ENCODE measurements around the gene C3. TPM values are rescaled to one million over a fixed set of nuclear protein-coding genes. Genes with fewer than 3 reads are reported as not detected.

Gene C3
- polyA plus RNA-seq, 1 experiment = 1.8 TPM

- CTCF ChIA-PET = no interaction called here
- no peak for TF ChIP-seq CTCF (IDR thresholded peaks at IDR 0.05; ENCODE audit: low read depth, low read length)
- Histone ChIP-seq H3K27ac (ENCODE audit: low read depth, low read length) (no peak overlapping the region), H3K27me3 (ENCODE audit: control insufficient read depth, insufficient read depth, low read length) (no peaks in the 10 kb centered on the region), H3K9me3 (ENCODE audit: control insufficient read depth, insufficient read depth, low read length) (no peaks in the 10 kb centered on the region; the same call in 1 of the 2 replicates), H3K4me3 (ENCODE audit: low read depth, low read length) (no peak overlapping the region)
- POLR2A ChIA-PET = no interaction called here
- DNase-seq (ENCODE audit: low read depth, low spot score) = no peak
Observed at GRCh38 chr19:6734096-6734696, 13.7 kb upstream of the C3 start.

- POLR2A ChIA-PET = no interaction called here
- no peak for DNase-seq (ENCODE audit: low read depth, low spot score)
- H3K27ac ChIP-seq (ENCODE audit: low read depth, low read length) = no peak overlapping the region
Observed at GRCh38 chr19:6733338-6734095, 13.1 kb upstream of the C3 start.

GRCh38 chr19:6732803-6733337 lies 12.4 kb upstream of the C3 start:
- Histone ChIP-seq H3K27me3 (ENCODE audit: control insufficient read depth, insufficient read depth, low read length) (no peaks in the 10 kb centered on the region), H3K27ac (ENCODE audit: low read depth, low read length) (peak overlapping the region; percentile 11), H3K4me3 (ENCODE audit: low read depth, low read length) (no peak overlapping the region), H3K9me3 (ENCODE audit: control insufficient read depth, insufficient read depth, low read length) (no peaks in the 10 kb centered on the region; the same call in 1 of the 2 replicates)
- ChIA-PET POLR2A (no interaction called here), CTCF (interaction anchor here (0.6 to 0.7 kb wide), 2 partner anchors 10 to 215 kb away, joined by 3 to 5 read pairs; no protein-coding TSS in a partner anchor)
- TF ChIP-seq CTCF (IDR thresholded peaks at IDR 0.05; ENCODE audit: low read depth, low read length) = no peak
- no peak for DNase-seq (ENCODE audit: low read depth, low spot score)

More at GRCh38 chr19:6733338-6734095, 13.1 kb upstream of the C3 start:
- peak; percentile 17; the same call in 1 of the 2 replicates for TF ChIP-seq CTCF (IDR thresholded peaks at IDR 0.05; ENCODE audit: low read depth, low read length)
- Histone ChIP-seq H3K9me3 (ENCODE audit: control insufficient read depth, insufficient read depth, low read length) (no peaks in the 10 kb centered on the region; the same call in 1 of the 2 replicates), H3K27me3 (ENCODE audit: control insufficient read depth, insufficient read depth, low read length) (no peaks in the 10 kb centered on the region), H3K4me3 (ENCODE audit: low read depth, low read length) (no peak overlapping the region)
- CTCF ChIA-PET = interaction anchor here (0.7 kb wide), 1 partner anchor 11 kb away, joined by 3 read pairs; no protein-coding TSS in a partner anchor

GRCh38 chr19:6731822-6732221 lies 11.4 kb upstream of the C3 start:
- DNase-seq (ENCODE audit: low read depth, low spot score) = no peak
- Histone ChIP-seq H3K27me3 (ENCODE audit: control insufficient read depth, insufficient read depth, low read length) (no peaks in the 10 kb centered on the region), H3K4me3 (ENCODE audit: low read depth, low read length) (no peak overlapping the region), H3K9me3 (ENCODE audit: control insufficient read depth, insufficient read depth, low read length) (no peaks in the 10 kb centered on the region; the same call in 1 of the 2 replicates), H3K27ac (ENCODE audit: low read depth, low read length) (no peak overlapping the region)
- CTCF ChIA-PET = no interaction called here
- POLR2A ChIA-PET = no interaction called here
- no peak for TF ChIP-seq CTCF (IDR thresholded peaks at IDR 0.05; ENCODE audit: low read depth, low read length)

Measured in AG04450 (cell line).